Measurements from ENCODE around the gene EXOC3L4.
"Not testable (repeated sequence)": the region's sequence is repeated elsewhere in the genome, so short reads cannot be mapped to it uniquely, and the experiment has no call there.

EXOC3L4 gene

DNA sequence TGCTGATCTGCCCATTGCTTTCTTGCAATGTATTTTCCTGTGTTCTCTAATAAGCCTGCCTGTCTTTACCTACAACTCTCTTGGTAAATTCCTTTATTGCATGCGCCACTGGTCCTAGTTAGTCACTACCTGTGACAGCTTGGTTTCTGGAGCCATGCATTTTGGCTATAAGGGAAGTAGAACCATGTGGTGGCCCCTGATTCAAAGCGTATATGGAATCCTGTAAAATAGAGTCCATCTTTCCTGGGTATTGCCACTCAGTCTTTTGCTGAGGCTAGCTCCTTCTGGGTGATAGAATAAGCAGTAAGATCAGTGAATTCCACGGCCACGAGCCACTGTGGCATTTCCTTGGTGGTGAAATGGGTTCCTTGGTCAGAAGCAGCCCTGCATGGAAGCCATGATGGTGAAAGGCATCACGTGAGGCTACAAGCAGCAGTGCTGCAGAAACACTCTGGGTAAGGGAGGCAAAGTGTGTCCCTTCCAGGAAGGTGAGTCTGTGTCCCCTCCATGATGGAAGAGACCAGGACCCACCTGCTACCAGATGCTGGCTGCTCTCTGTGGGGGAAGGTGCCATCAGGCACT lies 48.3 kb downstream of the EXOC3L4 start:
- DNase-seq (ENCODE audit: low read depth in 2 of 3, low spot score in 1 of 3) = no peak

DNA sequence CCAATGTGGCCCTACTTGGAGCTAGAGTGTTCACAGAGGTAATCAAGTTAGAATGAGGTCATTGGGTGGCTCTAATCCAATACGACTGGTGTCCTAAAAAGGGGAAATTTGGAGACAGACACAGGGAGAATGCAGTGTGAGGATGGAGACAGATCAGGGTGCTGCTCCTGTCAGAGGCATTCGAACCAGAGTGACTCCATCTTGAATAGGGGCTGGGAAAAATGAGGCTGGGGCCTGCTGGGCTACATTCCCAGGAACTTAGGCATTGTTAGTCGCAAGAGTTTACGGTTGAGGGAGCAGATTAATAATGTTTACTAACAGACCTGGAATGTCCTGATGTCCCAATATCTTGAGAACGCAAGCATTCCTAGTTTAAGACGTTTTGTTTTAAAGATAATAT lies 49.0 kb downstream of the EXOC3L4 start:
- DNase-seq (ENCODE audit: low read depth in 2 of 3, low spot score in 1 of 3) = no peak

DNA sequence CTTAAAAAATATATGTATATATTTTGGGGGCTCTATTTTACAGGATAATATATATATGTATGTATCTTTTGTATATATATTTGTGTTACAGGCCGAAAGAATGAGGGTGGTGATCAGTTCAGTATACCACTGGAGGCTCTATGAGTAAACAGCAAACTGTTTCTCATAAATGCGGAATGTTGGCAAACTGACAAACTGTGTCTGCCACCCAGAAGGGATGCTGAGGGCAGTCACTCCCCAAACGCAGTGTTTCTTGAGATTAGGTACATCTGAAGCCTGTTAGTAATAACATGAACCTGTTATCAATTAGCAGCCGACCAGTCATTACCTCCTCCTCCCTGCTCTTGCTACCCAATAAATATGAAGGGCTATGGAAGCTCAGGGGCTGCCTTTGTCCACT lies 49.6 kb downstream of the EXOC3L4 start:
- DNase-seq (ENCODE audit: low read depth in 2 of 3, low spot score in 1 of 3) = no peak

DNA sequence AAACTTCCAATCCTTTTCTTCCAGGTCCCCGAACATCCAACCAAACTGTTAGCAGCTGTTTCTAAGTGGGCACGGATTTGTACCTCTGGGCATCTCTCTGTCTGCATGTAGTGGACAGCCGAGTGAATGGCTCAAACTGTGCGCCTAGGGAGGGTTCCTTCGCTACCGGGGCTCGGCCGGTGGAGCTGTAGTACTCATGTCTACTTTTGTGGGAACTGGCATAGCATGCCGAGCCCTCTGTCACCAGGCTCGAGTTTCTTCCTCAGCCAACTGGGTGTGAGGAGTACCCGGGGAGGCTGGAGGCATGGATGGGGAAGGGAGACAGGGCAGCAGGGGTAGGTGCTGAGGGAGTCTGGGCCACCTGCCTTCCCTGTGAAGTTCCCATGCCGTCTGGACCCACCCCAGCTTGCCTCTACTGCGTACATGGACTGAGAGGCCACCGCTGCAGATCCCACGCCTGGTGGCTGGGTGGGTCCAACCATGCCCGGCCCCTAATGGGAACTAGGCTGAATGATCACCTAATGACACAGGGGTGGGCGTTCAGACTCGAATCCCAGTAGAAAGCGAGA lies 51.7 kb downstream of the EXOC3L4 start:
- DNase-seq (ENCODE audit: low read depth in 2 of 3, low spot score in 1 of 3) = no peak

DNA sequence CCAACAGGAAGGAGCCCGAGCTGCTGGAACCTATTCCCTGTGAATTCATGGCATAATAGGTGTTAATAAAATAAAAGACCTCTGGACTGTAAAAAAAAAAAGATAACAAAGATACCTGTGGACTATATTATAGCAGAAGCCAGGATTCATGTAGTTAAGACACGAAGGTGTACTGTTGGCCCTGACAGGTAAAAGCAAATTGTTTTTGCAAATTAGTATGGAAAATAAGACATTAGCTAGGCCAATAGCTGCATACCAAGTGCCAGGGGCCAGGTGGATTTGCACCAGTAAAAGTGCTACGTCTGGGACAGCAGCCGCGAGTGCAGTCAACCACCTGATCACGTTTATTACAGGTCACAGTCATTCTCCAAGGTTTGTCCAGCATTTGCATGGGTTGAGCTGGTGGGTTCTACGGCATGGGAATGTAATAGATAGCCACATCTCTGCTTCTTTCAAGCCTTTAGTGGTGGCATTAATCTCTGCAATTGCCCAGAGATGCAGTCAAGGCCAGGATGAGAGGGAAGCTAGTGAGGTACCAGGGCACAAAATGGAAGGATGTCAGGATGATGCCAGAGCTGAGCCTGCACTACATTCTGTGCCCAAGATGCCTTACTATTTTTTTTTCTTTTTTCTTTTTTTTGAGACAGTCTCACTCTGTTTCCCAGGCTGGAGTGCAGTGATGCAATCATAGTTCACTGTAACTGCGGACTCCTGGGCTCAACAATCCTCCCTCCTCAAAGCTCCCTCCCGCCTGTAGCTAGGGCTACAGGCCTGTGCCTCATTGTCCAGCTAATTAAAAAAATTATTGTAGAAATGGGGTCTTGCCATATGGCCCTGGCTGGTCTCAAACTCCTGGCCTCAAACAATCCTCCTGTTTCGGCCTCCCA lies 55.1 kb downstream of the EXOC3L4 start:
- DNase-seq (ENCODE audit: low read depth in 2 of 3, low spot score in 1 of 3) = no peak

DNA sequence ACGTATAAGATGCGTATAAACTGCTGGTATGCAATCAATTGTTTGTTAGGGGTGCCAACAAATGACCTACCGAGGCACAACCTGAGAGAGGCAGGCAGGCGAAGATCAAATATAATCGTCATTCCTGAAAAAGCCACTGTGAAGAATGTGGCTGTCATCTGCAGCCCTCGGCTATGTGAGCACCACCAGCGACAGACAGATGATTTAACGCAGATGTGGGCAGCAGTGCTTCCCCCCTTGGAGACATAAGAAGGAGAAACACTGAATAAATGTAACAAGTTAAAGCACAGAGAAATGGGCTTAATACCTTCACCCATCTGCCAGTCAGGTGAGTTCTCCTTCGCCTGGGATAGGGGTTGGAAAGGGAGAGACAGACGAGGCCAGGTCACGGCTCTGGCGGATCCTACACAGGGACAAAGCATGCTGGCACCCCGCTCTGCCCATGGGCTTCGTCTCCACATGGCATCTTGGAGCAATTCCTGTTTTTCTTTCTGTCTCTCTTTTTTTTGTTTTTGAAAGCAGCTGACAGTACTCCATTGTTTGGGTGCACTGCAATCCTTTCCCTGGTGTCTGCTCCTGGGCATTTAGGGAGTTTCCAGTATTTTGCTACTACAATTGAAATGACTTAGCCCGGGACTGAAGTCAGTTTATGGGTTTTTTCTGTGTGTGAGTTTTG lies 56.9 kb downstream of the EXOC3L4 start:
- no peak for DNase-seq (ENCODE audit: low read depth in 2 of 3, low spot score in 1 of 3)

DNA sequence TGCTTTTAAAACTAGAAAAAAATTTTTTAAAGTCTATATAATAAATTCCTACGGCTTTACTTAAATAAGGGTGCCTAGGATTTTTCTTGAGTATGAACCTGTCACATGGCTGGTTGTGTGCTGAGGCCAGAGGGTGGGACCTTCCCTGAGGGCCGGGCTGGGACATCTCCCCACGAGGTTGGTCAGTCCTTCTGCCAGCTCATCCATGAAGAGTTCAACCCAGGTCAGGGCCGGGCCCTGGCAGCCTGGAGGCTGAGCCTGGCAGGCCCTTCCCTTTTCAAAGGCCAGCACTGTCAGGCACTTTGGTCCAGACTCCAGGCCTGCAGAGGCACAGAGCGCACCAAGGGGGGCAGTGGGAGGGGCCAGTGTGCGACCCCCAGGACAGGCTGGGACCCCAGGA lies 60.5 kb downstream of the EXOC3L4 start:
- DNase-seq (ENCODE audit: low read depth in 2 of 3, low spot score in 1 of 3) = no peak

DNA sequence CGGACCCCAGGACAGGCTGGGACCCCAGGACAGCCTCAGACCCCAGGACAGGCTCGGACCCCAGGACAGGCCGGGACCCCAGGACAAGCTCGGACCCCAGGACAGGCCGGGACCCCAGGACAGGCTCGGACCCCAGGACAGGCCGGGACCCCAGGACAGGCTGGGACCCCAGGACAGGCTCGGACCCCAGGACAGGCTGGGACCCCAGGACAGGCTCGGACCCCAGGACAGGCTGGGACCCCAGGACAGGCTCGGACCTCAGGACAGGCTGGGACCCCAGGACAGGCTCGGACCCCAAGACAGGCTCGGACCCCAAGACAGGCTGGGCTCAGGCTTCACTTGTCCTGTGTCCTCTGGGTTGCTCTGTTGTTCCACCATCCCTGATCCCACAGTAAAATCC lies 60.9 kb downstream of the EXOC3L4 start:
- not testable (repeated sequence) for DNase-seq (ENCODE audit: low read depth in 2 of 3, low spot score in 1 of 3)

DNA sequence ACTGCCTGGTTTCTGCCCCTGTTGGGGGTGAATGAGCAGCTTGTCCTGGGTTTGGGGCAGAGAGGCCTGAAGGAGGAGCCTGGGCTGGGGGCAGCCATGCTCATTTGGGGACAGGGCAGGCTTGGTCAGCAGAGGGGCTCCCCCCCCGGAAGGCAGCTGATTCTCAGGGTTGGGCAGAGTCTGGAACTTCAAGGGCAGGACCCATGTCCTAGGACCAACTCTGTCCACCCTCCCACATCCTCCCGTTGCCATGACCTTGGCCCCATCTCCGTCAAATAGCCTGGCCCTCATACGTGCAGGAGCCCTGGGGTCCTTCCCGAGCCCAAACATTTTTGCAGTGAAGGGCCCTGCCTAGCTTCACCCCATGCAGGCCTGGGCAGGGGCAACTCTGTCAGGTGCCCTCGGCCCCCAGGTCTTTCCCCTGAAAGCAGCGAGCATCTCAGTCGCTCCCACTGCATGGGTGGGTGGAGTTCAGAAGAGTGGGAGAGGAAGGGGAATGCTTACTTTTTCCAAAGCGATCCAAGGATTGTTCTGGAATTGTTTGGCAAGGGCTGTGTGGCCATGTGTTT lies 61.4 kb downstream of the EXOC3L4 start:
- no peak for DNase-seq (ENCODE audit: low read depth in 2 of 3, low spot score in 1 of 3)

DNA sequence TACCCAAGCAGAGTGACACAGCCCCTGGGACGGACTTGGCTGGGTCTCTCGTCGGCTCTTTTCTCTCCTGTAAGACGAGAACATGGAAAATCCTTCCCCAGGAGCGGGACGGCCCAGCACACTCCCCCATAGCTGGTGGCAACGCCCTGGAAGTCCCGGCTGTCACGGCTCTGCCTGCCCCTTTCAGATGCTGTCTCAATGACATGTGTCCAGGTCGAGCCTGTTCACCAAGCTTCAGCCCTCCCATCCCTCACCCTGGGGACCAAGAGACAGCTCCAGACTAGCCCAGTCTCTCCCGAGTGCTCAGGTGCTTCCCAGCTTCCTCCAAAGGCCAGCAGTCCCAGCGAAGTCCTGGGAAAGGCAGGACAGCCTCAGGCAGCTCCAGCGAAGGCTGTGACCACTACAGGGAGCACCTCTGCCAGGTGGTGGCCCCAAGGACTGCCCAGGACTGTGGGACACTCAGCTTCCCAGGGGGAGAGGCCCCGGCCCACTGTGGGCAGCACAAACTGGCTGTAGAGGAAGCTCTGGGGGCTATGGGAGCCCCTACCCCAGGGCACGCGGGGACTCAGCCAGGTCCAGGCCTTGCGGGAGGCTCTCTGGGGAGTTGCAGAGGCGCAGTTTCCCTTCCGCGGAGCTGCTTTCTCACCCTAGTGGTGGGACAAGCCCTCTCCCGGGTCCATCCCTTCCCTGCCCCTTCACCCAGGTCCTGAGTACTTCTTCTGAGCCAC lies 62.3 kb downstream of the EXOC3L4 start:
- no peak for DNase-seq (ENCODE audit: low read depth in 2 of 3, low spot score in 1 of 3)

DNA sequence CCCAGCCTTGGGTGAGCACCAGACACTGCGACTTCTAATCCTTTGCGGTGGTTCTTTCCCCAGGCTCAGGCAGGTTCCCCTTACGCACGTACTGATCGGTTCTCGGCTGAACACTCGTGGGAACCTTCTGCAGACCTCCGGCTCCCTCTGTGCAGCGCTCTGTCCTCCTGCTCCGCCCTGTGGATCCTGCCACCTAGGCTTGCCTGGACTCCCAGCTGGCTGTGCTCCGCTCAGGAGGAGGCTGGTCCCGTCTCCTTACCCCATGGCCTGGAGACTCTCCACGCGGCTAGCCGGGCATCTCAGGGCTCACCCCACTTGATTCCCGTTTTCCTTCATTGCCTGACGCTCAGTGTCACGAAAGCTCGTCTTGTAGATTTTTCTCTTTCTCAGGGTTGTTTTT lies 63.4 kb downstream of the EXOC3L4 start:
- DNase-seq (ENCODE audit: low read depth in 2 of 3, low spot score in 1 of 3) = no peak

DNA sequence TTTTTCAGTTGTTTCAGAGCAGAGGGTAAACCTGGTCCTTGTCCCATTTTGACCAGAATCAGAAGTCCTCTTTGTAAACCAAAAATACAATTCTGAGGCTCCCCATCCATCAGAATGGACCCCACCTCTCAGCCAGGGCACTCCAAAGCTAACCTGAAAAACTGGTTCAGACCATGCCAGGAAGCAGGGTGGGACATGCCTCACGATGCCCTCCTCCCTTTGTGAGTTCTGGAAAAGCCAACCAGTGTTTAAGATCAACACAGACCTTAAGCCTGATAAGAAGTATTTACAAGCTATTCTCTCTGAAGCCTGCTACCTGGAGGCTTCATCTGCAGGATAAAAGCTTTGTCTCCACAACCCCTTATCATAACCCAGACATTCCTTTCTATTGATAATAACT lies 64.2 kb downstream of the EXOC3L4 start:
- DNase-seq (ENCODE audit: low read depth in 2 of 3, low spot score in 1 of 3) = no peak

Data from stimulated activated CD4-positive, alpha-beta T cell treated with anti-CD3 and anti-CD28 coated beads, Interleukin-12 subunit alpha, Interleukin-12 subunit beta, amount 100 ng/mL, for 48 hours (primary cell).